RWPE2 (cell line): ENCODE results near the gene CNTNAP4.

Source experiments
- ATAC-seq: fragments of 200-7000 bp; cut with Tn5 transposase; 3 replicates; pipeline ENCODE4 v1.9.1; 2021; ENCODE audit warnings: low read depth
- DNase-seq: peaks from one replicate; pipeline ENCODE4 v3.0.0-alpha.2; 2020; ENCODE audit warnings: low spot score
- H3K27ac ChIP-seq: fragments of 450-650 bp; 2 replicates; pipeline ENCODE4 v1.5.1; 2017; ENCODE audit warnings: mild to moderate bottlenecking; ENCODE audit not compliant: poor library complexity, severe bottlenecking
- H3K27me3 ChIP-seq: fragments of 250-450 bp; sonication (Bioruptor Pico); 2 replicates; pipeline ENCODE4 v1.5.1; 2021; ENCODE audit warnings: mild to moderate bottlenecking, moderate library complexity; ENCODE audit not compliant: insufficient read depth, poor library complexity, severe bottlenecking
- H3K36me3 ChIP-seq: fragments of 250-450 bp; sonication (Bioruptor Pico); 2 replicates; pipeline ENCODE4 v1.5.1; 2020; ENCODE audit warnings: low read depth, mild to moderate bottlenecking, moderate library complexity
- H3K4me1 ChIP-seq: fragments of 250-450 bp; sonication (Bioruptor Pico); 2 replicates; pipeline ENCODE4 v1.5.1; 2021; ENCODE audit warnings: mild to moderate bottlenecking, moderate library complexity; ENCODE audit not compliant: insufficient read depth, poor library complexity, severe bottlenecking
- H3K4me3 ChIP-seq: fragments of 250-450 bp; sonication (Bioruptor Pico); 2 replicates; pipeline ENCODE4 v1.5.1; 2021; ENCODE audit warnings: mild to moderate bottlenecking, moderate library complexity; ENCODE audit not compliant: severe bottlenecking
- H3K9me3 ChIP-seq: fragments of 250-450 bp; sonication (Bioruptor Pico); 2 replicates; pipeline ENCODE4 v1.5.1; 2021; ENCODE audit warnings: mild to moderate bottlenecking, moderate library complexity; ENCODE audit not compliant: severe bottlenecking
- TF ChIP-seq, protein P1 (sequence below): fragments of 450-650 bp; IDR thresholded peaks from one replicate; pipeline ENCODE4 v1.5.1; 2017; ENCODE audit warnings: mild to moderate bottlenecking, moderate library complexity; ENCODE audit not compliant: poor library complexity, severe bottlenecking

CNTNAP4 gene

DNA sequence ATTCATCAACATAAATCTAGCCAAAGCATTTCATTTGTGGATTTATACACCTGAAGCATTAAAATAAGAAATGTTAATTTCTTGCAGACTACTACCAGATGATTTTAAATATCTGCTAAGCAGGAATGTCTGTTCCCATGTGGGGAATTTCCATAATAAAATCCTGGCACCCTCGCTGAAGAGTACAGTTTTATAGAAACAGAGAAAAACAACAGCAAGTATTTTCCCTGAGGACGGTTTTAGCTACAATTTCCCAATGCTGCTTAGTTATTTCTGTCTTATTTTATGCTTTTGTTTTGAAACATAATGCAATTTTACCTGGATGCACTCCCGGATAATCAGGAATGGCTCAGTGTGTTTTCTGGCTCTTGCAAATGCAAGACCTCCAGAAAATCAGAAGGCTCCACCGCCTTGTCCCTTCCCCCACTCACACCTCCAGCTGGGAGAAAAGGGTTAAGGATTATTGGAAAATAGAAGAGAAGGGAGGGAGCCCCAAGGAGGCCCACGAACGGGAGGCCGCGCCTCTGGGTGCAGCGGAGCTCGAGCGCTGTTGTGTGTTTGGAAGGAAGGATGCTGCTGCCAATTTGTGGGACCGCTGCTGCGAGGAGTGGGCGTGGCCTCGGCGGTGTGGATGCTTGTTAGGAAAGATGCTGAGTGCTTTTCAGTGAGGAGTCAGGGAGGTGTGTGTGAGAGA lies at the start of gene CNTNAP4:
TSS of gene CNTNAP4 (plus strand) at position 657 of the 694 bp plus-strand sequence. CDS start 262 bp downstream, outside the sequence.
- ATAC-seq (no peak), DNase-seq (no peak)
- no peaks in the 10 kb centered on the region for H3K9me3 ChIP-seq
- H3K27me3 ChIP-seq: peaks cover 25% of the 10 kb centered on the region
- no peaks in the 10 kb centered on the region for H3K36me3 ChIP-seq
- no peaks in the 10 kb centered on the region for H3K4me1 ChIP-seq
- H3K27ac ChIP-seq: no peak within 1 kb of the TSS
- H3K4me3 ChIP-seq: no peak within 1 kb of the TSS
- TF ChIP-seq, protein P1, sequence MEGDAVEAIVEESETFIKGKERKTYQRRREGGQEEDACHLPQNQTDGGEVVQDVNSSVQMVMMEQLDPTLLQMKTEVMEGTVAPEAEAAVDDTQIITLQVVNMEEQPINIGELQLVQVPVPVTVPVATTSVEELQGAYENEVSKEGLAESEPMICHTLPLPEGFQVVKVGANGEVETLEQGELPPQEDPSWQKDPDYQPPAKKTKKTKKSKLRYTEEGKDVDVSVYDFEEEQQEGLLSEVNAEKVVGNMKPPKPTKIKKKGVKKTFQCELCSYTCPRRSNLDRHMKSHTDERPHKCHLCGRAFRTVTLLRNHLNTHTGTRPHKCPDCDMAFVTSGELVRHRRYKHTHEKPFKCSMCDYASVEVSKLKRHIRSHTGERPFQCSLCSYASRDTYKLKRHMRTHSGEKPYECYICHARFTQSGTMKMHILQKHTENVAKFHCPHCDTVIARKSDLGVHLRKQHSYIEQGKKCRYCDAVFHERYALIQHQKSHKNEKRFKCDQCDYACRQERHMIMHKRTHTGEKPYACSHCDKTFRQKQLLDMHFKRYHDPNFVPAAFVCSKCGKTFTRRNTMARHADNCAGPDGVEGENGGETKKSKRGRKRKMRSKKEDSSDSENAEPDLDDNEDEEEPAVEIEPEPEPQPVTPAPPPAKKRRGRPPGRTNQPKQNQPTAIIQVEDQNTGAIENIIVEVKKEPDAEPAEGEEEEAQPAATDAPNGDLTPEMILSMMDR: no peak

DNA sequence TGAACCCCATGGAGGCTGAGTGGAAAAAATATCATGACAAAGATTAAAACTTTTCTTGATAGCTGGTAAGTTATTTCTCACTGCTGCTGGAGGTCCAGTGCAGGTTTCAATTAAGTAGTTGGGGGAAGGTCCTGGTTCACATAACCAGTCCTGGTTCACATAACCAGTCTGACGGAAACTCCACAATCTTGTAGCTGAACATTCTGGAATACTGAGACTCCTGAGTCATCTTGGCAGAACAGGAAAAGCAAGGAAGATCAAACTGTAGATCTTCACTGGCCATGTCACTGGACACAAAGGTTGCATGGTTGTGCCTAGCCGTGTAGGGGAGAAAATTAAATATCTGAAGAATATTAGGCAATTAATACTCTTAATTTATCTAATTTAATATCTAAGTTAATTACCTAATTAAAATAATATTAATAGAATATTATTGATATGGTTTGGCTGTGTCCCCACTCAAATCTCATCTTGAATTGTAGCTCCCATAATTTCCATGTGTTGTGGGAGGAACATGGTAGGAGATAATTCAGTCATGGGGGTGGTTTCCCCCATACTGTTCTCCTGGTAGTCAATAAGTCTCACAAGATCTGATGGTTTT lies 48.6 kb upstream of the CNTNAP4 start:
- Histone ChIP-seq H3K27me3 (no peaks in the 10 kb centered on the region), H3K4me1 (no peaks in the 10 kb centered on the region), H3K27ac (no peak overlapping the region), H3K9me3 (no peaks in the 10 kb centered on the region), H3K4me3 (no peak overlapping the region), H3K36me3 (no peaks in the 10 kb centered on the region)
- TF ChIP-seq, protein P1: no peak
- no peak for ATAC-seq
- DNase-seq: no peak

DNA sequence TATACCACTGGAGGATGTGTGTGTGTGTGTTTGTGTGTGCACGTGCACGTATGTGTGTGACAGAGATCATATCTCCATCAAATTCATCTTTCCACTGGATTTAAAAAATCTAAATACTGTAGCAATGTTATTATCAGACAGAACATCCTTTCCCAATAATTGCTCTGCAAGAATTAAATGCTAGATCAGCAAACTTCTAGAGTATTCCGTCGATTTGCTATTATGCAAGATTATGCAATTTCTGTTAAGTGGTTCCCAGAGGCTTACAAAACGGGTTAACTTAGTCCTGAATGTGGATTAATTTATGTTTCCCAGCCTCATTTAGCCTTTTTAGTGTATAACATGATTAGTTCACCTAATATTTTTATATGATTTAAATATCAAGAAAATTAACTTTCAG lies 44.5 kb upstream of the CNTNAP4 start:
- H3K9me3 ChIP-seq: no peaks in the 10 kb centered on the region
- H3K27me3 ChIP-seq: no peaks in the 10 kb centered on the region
- TF ChIP-seq, protein P1: no peak
- no peaks in the 10 kb centered on the region for H3K4me1 ChIP-seq
- no peak overlapping the region for H3K27ac ChIP-seq
- DNase-seq (no peak), ATAC-seq (no peak)
- H3K4me3 ChIP-seq: no peak overlapping the region
- no peaks in the 10 kb centered on the region for H3K36me3 ChIP-seq

GRCh38 chr16:76235025-76235424 lies 42.2 kb upstream of the CNTNAP4 start:
- Histone ChIP-seq H3K4me1 (no peaks in the 10 kb centered on the region), H3K27ac (no peak overlapping the region), H3K4me3 (no peak overlapping the region), H3K36me3 (no peaks in the 10 kb centered on the region), H3K9me3 (no peaks in the 10 kb centered on the region), H3K27me3 (no peaks in the 10 kb centered on the region)
- ATAC-seq: no peak
- TF ChIP-seq, protein P1: no peak
- no peak for DNase-seq

GRCh38 chr16:76235426-76235825 lies 41.8 kb upstream of the CNTNAP4 start:
- Histone ChIP-seq H3K4me3 (no peak overlapping the region), H3K9me3 (no peaks in the 10 kb centered on the region), H3K27me3 (no peaks in the 10 kb centered on the region), H3K27ac (no peak overlapping the region), H3K4me1 (no peaks in the 10 kb centered on the region), H3K36me3 (no peaks in the 10 kb centered on the region)
- DNase-seq: no peak
- no peak for ATAC-seq
- TF ChIP-seq, protein P1: no peak
